ENCODE results near the gene HSP90B1.

HSP90B1 gene

DNA sequence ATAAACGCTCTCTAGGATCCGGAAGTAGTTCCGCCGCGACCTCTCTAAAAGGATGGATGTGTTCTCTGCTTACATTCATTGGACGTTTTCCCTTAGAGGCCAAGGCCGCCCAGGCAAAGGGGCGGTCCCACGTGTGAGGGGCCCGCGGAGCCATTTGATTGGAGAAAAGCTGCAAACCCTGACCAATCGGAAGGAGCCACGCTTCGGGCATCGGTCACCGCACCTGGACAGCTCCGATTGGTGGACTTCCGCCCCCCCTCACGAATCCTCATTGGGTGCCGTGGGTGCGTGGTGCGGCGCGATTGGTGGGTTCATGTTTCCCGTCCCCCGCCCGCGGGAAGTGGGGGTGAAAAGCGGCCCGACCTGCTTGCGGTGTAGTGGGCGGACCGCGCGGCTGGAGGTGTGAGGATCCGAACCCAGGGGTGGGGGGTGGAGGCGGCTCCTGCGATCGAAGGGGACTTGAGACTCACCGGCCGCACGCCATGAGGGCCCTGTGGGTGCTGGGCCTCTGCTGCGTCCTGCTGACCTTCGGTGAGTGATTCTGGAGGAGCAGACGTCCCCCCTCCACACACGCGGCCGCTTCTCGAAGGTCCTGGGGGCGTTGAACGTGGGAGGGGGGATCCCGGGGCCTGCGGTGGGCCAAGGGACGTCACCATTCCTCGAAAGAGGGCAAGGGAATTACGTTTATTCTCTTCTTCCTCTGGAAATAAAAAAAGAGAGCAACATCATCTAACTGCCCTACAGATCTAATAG lies at the start of gene HSP90B1:
HSP90B1 (plus strand) TSS at position 377 of the 753 bp plus-strand sequence; CDS start at position 483, 106 bp downstream.
- TF ChIP-seq FOXM1 (IDR thresholded peaks at IDR 0.05; ENCODE audit: borderline replicate concordance) (peak; percentile 99), BHLHE40 (IDR thresholded peaks at IDR 0.05; ENCODE audit: borderline replicate concordance) (no peak), LEF1 (IDR thresholded peaks at IDR 0.05; ENCODE audit: borderline replicate concordance) (no peak), HDGF (IDR thresholded peaks at IDR 0.05; ENCODE audit: borderline replicate concordance) (0 out of 2 replicates have a peak, but pooled peaks have one; percentile 53), ARNT (IDR thresholded peaks at IDR 0.05) (no peak), ZNF384 (IDR thresholded peaks at IDR 0.05) (no peak), SUZ12 (IDR thresholded peaks at IDR 0.05) (no peak), FOXK2 (IDR thresholded peaks at IDR 0.05) (no peak), ELF4 (IDR thresholded peaks at IDR 0.05) (peak; percentile 49; the same call in 1 of the 2 replicates), SP1 (IDR thresholded peaks at IDR 0.05) (no peak), TARDBP (IDR thresholded peaks at IDR 0.05) (no peak), L3MBTL2 (conservative IDR thresholded peaks at IDR 0.05) (peak; percentile 93), FOXA1 (IDR thresholded peaks at IDR 0.05) (no peak)
- TF ChIP-seq, protein P1, sequence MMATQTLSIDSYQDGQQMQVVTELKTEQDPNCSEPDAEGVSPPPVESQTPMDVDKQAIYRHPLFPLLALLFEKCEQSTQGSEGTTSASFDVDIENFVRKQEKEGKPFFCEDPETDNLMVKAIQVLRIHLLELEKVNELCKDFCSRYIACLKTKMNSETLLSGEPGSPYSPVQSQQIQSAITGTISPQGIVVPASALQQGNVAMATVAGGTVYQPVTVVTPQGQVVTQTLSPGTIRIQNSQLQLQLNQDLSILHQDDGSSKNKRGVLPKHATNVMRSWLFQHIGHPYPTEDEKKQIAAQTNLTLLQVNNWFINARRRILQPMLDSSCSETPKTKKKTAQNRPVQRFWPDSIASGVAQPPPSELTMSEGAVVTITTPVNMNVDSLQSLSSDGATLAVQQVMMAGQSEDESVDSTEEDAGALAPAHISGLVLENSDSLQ (IDR thresholded peaks at IDR 0.05), result peak; percentile 80
- DNase-seq (ENCODE audit: extremely low spot score), result peak; percentile 97
- ChIA-PET POLR2A (interaction anchor here (0.5 to 3.7 kb wide), 22 partner anchors 9 to 208 kb away, joined by 3 to 30 read pairs (median 4); partner anchors contain the start of genes GLT8D2, NFYB and TDG), CTCF (interaction anchor here (0.5 kb wide), 1 partner anchor 1202 kb away, joined by 3 read pairs; no protein-coding TSS in a partner anchor)

DNA sequence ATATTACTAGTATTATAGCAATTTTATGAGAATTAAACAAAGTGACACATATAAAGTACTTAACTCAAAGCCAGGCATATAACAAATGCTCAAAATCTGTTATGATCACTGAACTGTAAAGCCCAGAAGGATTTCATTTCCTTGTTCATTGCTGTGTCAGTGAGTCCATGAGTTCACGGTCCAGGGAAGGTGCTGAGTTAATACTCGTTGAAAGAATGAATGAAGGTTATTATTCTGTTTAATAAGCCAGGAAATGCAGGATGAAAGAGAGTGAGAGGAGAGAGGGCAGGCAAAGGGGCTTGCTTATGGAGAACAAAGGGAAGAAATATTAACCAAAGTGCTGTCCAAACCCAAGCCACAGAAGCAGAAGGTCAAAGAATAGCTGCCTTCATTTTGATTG lies 48.9 kb upstream of the HSP90B1 start:
- DNase-seq (ENCODE audit: extremely low spot score), result no peak
- TF ChIP-seq TARDBP (IDR thresholded peaks at IDR 0.05) (no peak), L3MBTL2 (conservative IDR thresholded peaks at IDR 0.05) (no peak), ELF4 (IDR thresholded peaks at IDR 0.05) (no peak), FOXK2 (IDR thresholded peaks at IDR 0.05) (no peak), ZNF384 (IDR thresholded peaks at IDR 0.05) (no peak), SP1 (IDR thresholded peaks at IDR 0.05) (no peak), NFRKB (IDR thresholded peaks at IDR 0.05) (no peak), SUZ12 (IDR thresholded peaks at IDR 0.05) (no peak), BHLHE40 (IDR thresholded peaks at IDR 0.05; ENCODE audit: borderline replicate concordance) (no peak), FOXA1 (IDR thresholded peaks at IDR 0.05) (no peak), FOXM1 (IDR thresholded peaks at IDR 0.05; ENCODE audit: borderline replicate concordance) (no peak)
- TF ChIP-seq, protein P1 (IDR thresholded peaks at IDR 0.05), result no peak
- ChIA-PET CTCF (no interaction called here), POLR2A (interaction anchor here (1.2 kb wide), 1 partner anchor 85 kb away, joined by 5 read pairs; the partner anchor contains the start of gene TDG)

DNA sequence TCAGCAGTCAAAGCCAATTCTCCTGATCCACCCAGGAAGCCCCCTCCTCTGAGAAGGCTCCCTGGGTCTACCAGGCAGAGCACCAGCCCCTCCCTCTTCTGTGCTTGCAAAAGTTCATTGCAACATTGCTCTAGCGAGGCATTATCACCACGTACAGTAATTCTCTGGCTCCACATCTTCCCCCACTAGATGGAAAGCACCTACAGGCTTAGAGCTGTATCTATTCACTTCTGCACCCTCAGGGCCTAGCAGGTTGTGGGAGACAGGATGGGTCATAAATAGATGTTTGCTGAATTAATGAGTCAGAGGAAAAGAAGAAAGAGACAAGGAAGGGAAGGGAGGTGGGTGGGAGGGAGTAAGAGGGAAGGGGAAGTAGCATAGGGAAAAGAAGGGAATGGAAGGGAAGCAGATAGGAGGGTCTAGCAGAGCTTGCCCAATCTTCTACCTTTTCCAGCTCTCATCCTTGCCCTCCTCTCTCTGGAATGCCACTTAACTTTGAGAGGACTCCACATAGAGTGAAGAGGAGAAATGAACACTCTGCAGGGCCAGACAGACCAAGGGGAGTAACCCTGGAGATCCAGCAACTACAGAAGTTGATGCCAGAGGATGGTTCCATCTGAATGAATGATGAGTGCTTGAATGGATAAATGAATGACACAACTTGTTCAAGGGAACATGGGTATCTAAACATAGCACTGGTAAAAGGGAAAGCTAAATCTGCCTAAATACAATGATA lies 47.2 kb upstream of the HSP90B1 start:
- TF ChIP-seq SUZ12 (IDR thresholded peaks at IDR 0.05) (no peak), HDGF (IDR thresholded peaks at IDR 0.05; ENCODE audit: borderline replicate concordance) (no peak), FOXA1 (IDR thresholded peaks at IDR 0.05) (no peak), L3MBTL2 (conservative IDR thresholded peaks at IDR 0.05) (no peak), BHLHE40 (IDR thresholded peaks at IDR 0.05; ENCODE audit: borderline replicate concordance) (no peak), SP1 (IDR thresholded peaks at IDR 0.05) (no peak), FOXM1 (IDR thresholded peaks at IDR 0.05; ENCODE audit: borderline replicate concordance) (no peak), CTBP1 (IDR thresholded peaks at IDR 0.05; ENCODE audit: borderline replicate concordance) (no peak), LEF1 (IDR thresholded peaks at IDR 0.05; ENCODE audit: borderline replicate concordance) (no peak), ELF4 (IDR thresholded peaks at IDR 0.05) (no peak), NFRKB (IDR thresholded peaks at IDR 0.05) (no peak), FOXK2 (IDR thresholded peaks at IDR 0.05) (no peak), TARDBP (IDR thresholded peaks at IDR 0.05) (no peak), ZNF384 (IDR thresholded peaks at IDR 0.05) (no peak), ARNT (IDR thresholded peaks at IDR 0.05) (no peak)
- TF ChIP-seq, protein P1 (IDR thresholded peaks at IDR 0.05), result no peak
- DNase-seq (ENCODE audit: extremely low spot score), result no peak
- ChIA-PET POLR2A (interaction anchor here (0.7 to 1.5 kb wide), 2 partner anchors 47 to 83 kb away, joined by 3 to 8 read pairs; partner anchors contain the start of gene TDG), CTCF (interaction anchor here (1.2 kb wide), 1 partner anchor 226 kb away, joined by 5 read pairs; no protein-coding TSS in a partner anchor)

DNA sequence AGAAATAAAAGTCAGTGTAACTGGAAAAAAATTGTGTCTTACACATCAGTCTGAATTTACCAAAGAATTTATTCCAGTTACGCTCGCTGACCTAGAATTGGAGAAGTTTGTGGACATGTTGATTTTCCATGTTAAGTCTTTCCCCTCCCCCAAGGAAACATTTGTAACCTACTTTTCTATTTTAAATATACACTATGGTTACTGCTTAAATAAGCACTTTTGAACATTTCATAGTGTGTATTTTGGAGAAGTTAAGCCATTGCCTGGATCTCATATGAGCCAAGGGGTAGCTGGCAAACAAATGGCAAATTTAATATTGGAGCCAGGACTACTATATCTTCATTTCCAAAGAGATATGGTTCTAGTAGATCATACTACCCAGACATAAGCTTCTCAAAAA lies 46.3 kb upstream of the HSP90B1 start:
- ChIA-PET POLR2A (interaction anchor here (1.5 kb wide), 1 partner anchor 82 kb away, joined by 8 read pairs; the partner anchor contains the start of gene TDG), CTCF (interaction anchor here (0.7 kb wide), 1 partner anchor 26 kb away, joined by 3 read pairs; no protein-coding TSS in a partner anchor)
- no peak for DNase-seq (ENCODE audit: extremely low spot score)
- no peak for TF ChIP-seq ELF4 (IDR thresholded peaks at IDR 0.05)
- TF ChIP-seq HDGF (IDR thresholded peaks at IDR 0.05; ENCODE audit: borderline replicate concordance), result no peak
- TF ChIP-seq FOXA1 (IDR thresholded peaks at IDR 0.05), result no peak
- TF ChIP-seq TARDBP (IDR thresholded peaks at IDR 0.05), result no peak
- TF ChIP-seq SUZ12 (IDR thresholded peaks at IDR 0.05), result no peak
- no peak for TF ChIP-seq FOXK2 (IDR thresholded peaks at IDR 0.05)
- TF ChIP-seq BHLHE40 (IDR thresholded peaks at IDR 0.05; ENCODE audit: borderline replicate concordance), result no peak
- TF ChIP-seq ZNF384 (IDR thresholded peaks at IDR 0.05), result no peak
- no peak for TF ChIP-seq CTBP1 (IDR thresholded peaks at IDR 0.05; ENCODE audit: borderline replicate concordance)

DNA sequence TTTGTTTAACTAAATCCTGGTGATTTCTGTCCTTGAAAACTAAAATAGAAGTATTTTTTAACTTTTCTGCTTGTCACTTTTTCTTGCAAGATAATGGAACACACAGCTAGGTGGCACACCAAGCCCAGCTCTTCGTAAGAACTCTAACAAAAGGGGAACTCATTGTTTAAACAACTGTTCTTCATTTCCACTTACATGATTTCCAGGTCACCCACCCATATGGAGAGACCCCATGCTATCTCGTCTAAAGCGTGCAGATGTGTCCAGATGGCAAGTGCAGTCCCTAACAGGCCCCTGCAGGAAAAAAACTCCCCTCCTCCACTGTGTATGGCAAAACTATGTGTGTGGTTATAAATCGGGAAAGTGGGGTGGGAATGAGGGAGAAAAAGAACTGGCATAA lies 45.9 kb upstream of the HSP90B1 start:
- POLR2A ChIA-PET, result interaction anchor here (1.5 kb wide), 1 partner anchor 81 kb away, joined by 8 read pairs; the partner anchor contains the start of gene TDG
- CTCF ChIA-PET, result interaction anchor here (0.7 kb wide), 1 partner anchor 26 kb away, joined by 3 read pairs; no protein-coding TSS in a partner anchor
- no peak for DNase-seq (ENCODE audit: extremely low spot score)
- TF ChIP-seq L3MBTL2 (conservative IDR thresholded peaks at IDR 0.05) (no peak), FOXM1 (IDR thresholded peaks at IDR 0.05; ENCODE audit: borderline replicate concordance) (no peak), CTBP1 (IDR thresholded peaks at IDR 0.05; ENCODE audit: borderline replicate concordance) (no peak), ELF4 (IDR thresholded peaks at IDR 0.05) (no peak), BHLHE40 (IDR thresholded peaks at IDR 0.05; ENCODE audit: borderline replicate concordance) (no peak), FOXK2 (IDR thresholded peaks at IDR 0.05) (no peak)

Data from HEK293T (cell line).